NAMALWA (cell line): Measurements from ENCODE around the gene DHRS9.
"Not testable (repeated sequence)": the region's sequence is repeated elsewhere in the genome, so short reads cannot be mapped to it uniquely, and the experiment has no call there.

Source experiments
- DNase-seq: peaks from one replicate; pipeline ENCODE4 v3.0.0-alpha.2; 2015; ENCODE audit warnings: low spot score

The DHRS9 gene

DNA sequence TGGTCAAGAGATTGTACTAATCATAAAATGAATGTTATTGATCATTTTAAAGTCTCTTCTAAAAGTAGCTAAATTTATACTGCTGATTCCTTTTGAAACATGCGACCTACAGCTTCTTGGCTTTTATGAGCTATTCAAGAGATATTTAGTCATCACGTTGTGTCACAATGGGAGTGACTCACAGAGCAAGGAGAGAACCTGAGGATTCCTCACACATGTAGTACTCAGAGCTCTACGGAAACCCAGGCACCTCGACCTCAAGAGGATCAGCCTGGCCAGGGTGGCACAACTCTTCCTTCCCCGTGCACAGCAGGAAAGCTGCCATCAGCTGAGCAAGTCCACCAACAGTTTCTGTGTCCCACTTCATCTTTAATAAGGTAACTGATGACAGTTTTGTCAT lies at the start of gene DHRS9:
TSS of gene DHRS9 (plus strand) at position 223 of the 400 bp plus-strand sequence. CDS start 12,019 bp downstream, outside the sequence.
- no peak for DNase-seq

- DNase-seq: no peak
These were observed 46.2 kb upstream of the DHRS9 start for GRCh38 chr2:169023161-169023560.

DNA sequence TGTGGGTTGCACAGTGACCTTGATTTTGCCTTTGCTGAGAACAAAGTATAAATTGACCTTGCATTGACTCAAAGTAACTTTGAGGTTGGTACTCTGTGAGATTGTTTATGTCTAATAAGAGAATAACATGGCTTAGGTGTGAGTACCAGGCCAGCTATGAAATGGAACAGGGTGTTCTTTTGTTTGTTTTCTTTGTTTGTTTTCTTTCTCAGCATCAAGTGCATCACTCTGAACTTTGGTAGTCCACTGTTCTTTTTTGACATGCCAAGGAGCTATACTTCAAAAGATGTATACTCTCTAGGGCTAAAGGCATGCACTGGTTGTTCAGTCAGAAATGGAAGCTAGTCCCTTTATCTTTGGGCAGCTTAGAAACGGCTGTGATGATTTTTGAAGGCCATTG lies 43.3 kb upstream of the DHRS9 start:
- DNase-seq: no peak

GRCh38 chr2:169027234-169027633 lies 42.1 kb upstream of the DHRS9 start:
- no peak for DNase-seq

GRCh38 chr2:169029341-169029740 lies 40.0 kb upstream of the DHRS9 start:
- DNase-seq: no peak

- no peak for DNase-seq
These were observed 38.2 kb upstream of the DHRS9 start, which contains the start of gene ABCB11 for GRCh38 chr2:169031202-169031601. Gene ABCB11, minus strand, starts transcription at chr2:169031324. Its CDS starts 13,199 bp downstream, at chr2:169018125.

DNA sequence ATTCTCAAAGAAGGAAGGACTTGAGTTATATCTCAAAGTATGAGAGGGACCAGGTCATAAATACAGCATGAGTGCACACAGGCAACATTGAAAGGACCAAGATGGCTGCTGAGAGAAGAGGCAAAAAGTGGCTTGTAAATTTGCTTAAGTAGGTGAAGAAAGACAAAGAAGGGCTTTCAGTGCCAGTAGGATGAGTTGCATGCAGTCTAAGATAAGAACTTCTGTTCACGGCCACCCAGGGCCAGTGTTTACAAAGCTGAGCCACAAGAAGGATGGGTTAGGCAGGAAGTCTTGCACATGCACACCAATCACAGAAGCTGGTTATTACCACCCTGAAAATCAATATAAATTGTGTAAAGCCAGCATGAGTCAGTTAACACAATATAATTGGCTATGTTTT lies 35.1 kb upstream of the DHRS9 start:
- DNase-seq: no peak

DNA sequence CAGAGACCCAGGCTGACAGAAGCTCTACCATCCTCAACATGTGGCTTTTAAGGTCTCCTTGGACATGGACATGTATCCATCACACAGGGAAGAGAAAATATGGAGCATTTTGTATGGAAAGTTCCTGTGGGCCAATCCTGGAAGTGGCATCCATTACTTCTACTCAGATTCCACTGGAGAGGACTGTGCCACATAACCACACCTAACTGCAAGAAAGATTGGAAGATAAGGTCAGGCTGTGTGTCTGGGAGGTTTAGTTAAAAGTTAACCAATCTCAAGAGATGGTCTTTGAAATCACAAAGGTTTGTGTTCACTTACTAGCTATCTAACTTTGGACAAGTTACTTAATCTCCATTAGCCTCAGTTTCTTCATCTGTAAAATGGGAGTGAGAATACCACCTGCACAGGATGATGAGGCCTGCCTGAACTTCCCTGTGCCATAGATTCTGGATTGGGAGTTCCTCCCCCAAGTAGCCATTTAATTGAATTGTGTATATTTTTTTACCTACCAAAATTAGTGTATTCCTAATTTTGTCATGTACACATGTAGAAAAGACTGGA lies 34.3 kb upstream of the DHRS9 start:
- no peak for DNase-seq

GRCh38 chr2:169035887-169036286 lies 33.5 kb upstream of the DHRS9 start:
- DNase-seq: no peak

DNA sequence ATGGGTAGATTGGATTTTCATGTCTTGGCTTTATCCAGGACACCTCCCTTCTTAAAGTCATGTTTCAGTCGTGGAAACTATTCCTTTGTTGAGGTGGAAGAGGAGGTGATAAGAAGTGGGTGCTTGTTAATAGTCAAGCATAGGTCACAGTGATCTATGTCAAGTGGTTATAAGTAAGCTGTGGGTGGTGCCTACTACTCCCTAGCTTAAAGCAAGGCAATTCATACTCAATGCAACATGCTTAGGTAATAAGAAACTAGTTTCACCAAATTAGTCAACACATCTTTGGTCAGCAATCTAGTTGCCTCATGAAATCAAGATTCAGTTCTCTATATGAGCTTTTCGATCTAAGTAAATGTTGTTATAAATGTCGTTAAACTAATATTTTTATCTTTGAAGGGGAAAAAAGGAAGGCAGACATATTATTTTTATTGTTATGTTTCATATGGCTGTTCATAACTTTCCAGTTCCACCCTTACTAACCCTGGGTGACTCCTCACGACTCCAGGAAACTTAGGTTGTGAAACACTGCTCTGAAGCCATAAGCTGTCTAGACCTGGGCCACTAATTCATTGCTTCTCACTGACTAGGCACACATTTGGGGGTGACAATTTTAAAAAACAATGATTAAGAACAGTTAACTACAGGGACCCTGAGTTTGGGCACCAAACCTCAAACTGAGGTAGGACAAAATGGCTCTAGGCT lies 32.5 kb upstream of the DHRS9 start:
- DNase-seq: no peak

- DNase-seq: no peak
These were observed 31.0 kb upstream of the DHRS9 start for GRCh38 chr2:169038338-169038757.

- peak; percentile 50 for DNase-seq
These were observed 29.7 kb upstream of the DHRS9 start for GRCh38 chr2:169039702-169040101.

DNA sequence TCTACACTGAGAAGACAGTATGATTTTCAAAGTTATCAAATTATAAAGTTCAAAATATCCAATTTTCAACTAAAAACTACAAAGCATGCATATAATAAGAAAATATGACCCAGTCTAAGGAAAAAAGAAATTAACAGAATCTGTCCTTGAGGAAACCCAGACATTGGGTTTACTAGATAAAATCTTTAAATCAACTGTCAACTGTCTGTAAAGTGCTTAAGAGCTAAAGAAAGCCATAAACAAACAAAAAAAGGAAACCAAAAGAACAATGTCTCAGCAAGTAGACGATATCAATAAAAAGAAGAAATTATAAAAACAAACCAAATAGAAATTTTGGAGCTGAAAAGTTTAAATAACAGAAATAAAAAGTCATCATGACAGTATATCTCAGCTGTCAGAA lies 27.8 kb upstream of the DHRS9 start:
- DNase-seq: no peak

DNA sequence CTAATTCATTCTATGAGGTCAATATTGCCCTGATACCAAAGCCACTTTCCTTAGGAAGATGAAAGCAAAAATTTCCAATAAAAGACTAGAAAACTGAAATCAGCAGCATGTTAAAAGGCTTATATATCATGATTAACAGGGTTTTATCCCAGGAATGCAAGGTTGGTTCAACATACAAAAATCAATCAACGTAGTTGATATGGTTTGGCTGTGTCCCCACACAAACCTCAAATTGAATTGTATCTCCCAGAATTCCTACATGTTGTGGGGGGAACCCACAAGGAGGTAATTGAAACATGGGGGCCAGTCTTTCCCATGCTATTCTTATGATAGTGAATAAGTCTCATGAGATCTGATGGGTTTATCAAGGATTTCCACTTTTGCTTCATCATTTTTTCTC lies 26.5 kb upstream of the DHRS9 start:
- no peak for DNase-seq

- no peak for DNase-seq
These were observed 22.8 kb upstream of the DHRS9 start for GRCh38 chr2:169046440-169047151.

- DNase-seq: no peak
These were observed 21.8 kb upstream of the DHRS9 start for GRCh38 chr2:169047256-169048250.

GRCh38 chr2:169049142-169049541 lies 20.2 kb upstream of the DHRS9 start:
- no peak for DNase-seq

GRCh38 chr2:169050476-169051240 lies 18.7 kb upstream of the DHRS9 start:
- no peak for DNase-seq

GRCh38 chr2:169054575-169054974 lies 14.8 kb upstream of the DHRS9 start:
- DNase-seq: not testable (repeated sequence)

- DNase-seq: not testable (repeated sequence)
These were observed 5.2 kb upstream of the DHRS9 start for GRCh38 chr2:169064199-169064598.

- DNase-seq: no peak
These were observed 3.9 kb upstream of the DHRS9 start for GRCh38 chr2:169065422-169065821.
